IMR-90 (cell line): ENCODE results near the gene TMEM143. TPM values are rescaled to one million over a fixed set of nuclear protein-coding genes. Genes with fewer than 3 reads are reported as not detected.

ENCODE experiments used
- ATAC-seq: fragments of 200-7000 bp; cut with Tn5 transposase; 2 replicates; pipeline ENCODE4 v1.9.1; 2020; ENCODE audit warnings: low read depth, mild to moderate bottlenecking, moderate library complexity
- BruUV-seq: library from RNA; stranded (reverse); fragments of 400-500 nt; replicated peaks from 2 replicates; lab custom pipeline; 2021; lab: Mats Ljungman, UMichigan
- CTCF ChIA-PET: fragments of 300-600 bp; formaldehyde crosslinking; extraction: SDS; loops from one replicate; lab custom pipeline; 2021; ENCODE audit warnings: antibody characterized with exemption; lab: Yijun Ruan, JAX
- POLR2A ChIA-PET: fragments of 300-600 bp; sonication (Branson Sonifier 250); formaldehyde crosslinking; loops from one replicate; lab custom pipeline; 2022; ENCODE audit warnings: antibody characterized with exemption; ENCODE audit not compliant: unreplicated experiment; lab: Charles Lee
- DNase-seq: peaks from one replicate; pipeline ENCODE4 v3.0.0; 2013
- H2AFZ ChIP-seq: replicated peaks from 2 replicates; pipeline ENCODE3; 2013; ENCODE audit warnings: low read length, mild to moderate bottlenecking; ENCODE audit not compliant: poor library complexity
- H2AK5ac ChIP-seq: 2 replicates; pipeline ENCODE4 v1.6.1; 2013; ENCODE audit warnings: low read depth, low read length, inconsistent platforms
- H2AK9ac ChIP-seq: replicated peaks from 2 replicates; pipeline ENCODE3; 2013; ENCODE audit warnings: mild to moderate bottlenecking, low read depth, low read length, moderate library complexity; ENCODE audit not compliant: poor library complexity
- H2BK120ac ChIP-seq: 2 replicates; pipeline ENCODE4 v1.6.1; 2013; ENCODE audit warnings: low read depth, low read length, inconsistent platforms
- H2BK15ac ChIP-seq: 3 replicates; pipeline ENCODE4 v1.6.1; 2013; ENCODE audit warnings: low read depth, low read length, inconsistent platforms
- H2BK20ac ChIP-seq: 2 replicates; pipeline ENCODE4 v1.6.1; 2013; ENCODE audit warnings: low read depth, mild to moderate bottlenecking, inconsistent platforms, low read length, moderate library complexity
- H2BK5ac ChIP-seq: 2 replicates; pipeline ENCODE4 v1.6.1; 2013; ENCODE audit warnings: mild to moderate bottlenecking, low read depth, low read length, inconsistent platforms; ENCODE audit not compliant: poor library complexity, severe bottlenecking
- H3K14ac ChIP-seq: replicated peaks from 2 replicates; pipeline ENCODE4 v1.6.1; 2013; ENCODE audit warnings: low read depth, low read length, inconsistent platforms
- H3K18ac ChIP-seq: 2 replicates; pipeline ENCODE4 v1.6.1; 2013; ENCODE audit warnings: low read depth, low read length, control low read depth
- H3K23ac ChIP-seq: 2 replicates; pipeline ENCODE4 v1.6.1; 2013; ENCODE audit warnings: low read depth, low read length, inconsistent platforms
- H3K27ac ChIP-seq: 2 replicates; pipeline ENCODE4 v1.5.1; 2013; ENCODE audit warnings: mild to moderate bottlenecking, control low read depth, low read length; ENCODE audit not compliant: insufficient read depth
- H3K27me3 ChIP-seq: 2 replicates; pipeline ENCODE4 v1.6.1; 2013; ENCODE audit warnings: low read length; ENCODE audit not compliant: control insufficient read depth, insufficient read depth
- H3K36me3 ChIP-seq: 2 replicates; pipeline ENCODE4 v1.6.1; 2013; ENCODE audit warnings: low read length, mixed read lengths; ENCODE audit not compliant: control insufficient read depth, insufficient read depth
- H3K4ac ChIP-seq: 2 replicates; pipeline ENCODE4 v1.6.1; 2013; ENCODE audit warnings: low read depth, low read length, inconsistent platforms
- H3K4me1 ChIP-seq: 2 replicates; pipeline ENCODE4 v1.6.1; 2013; ENCODE audit warnings: low read length, mixed read lengths; ENCODE audit not compliant: control insufficient read depth, insufficient read depth
- H3K4me2 ChIP-seq: 2 replicates; pipeline ENCODE4 v1.6.1; 2013; ENCODE audit warnings: low read depth, mild to moderate bottlenecking, control low read depth, low read length, moderate library complexity
- H3K4me3 ChIP-seq: 2 replicates; pipeline ENCODE4 v1.5.1; 2013; ENCODE audit warnings: low read depth, mild to moderate bottlenecking, control low read depth, low read length, moderate library complexity; ENCODE audit not compliant: insufficient read depth
- H3K56ac ChIP-seq: 2 replicates; pipeline ENCODE4 v1.6.1; 2013; ENCODE audit warnings: low read length, inconsistent platforms; ENCODE audit not compliant: insufficient read depth; ENCODE audit errors: extremely low read depth
- H3K79me1 ChIP-seq, 2 experiments: 2 replicates each; pipeline ENCODE4 v1.6.1; 2013; ENCODE audit warnings: low read length in 2 of 2, inconsistent platforms in 1 of 2, low read depth in 1 of 2
- H3K9ac ChIP-seq: 2 replicates; pipeline ENCODE4 v1.6.1; 2013; ENCODE audit warnings: low read depth, low read length, control low read depth
- H3K9me1 ChIP-seq: 2 replicates; pipeline ENCODE4 v1.6.1; 2013; ENCODE audit warnings: low read length, inconsistent platforms; ENCODE audit not compliant: insufficient read depth
- H3K9me3 ChIP-seq: 2 replicates; pipeline ENCODE4 v1.6.1; 2013; ENCODE audit warnings: low read length; ENCODE audit not compliant: control insufficient read depth, insufficient read depth
- H4K20me1 ChIP-seq: 2 replicates; pipeline ENCODE4 v1.6.1; 2013; ENCODE audit warnings: low read length, inconsistent platforms; ENCODE audit not compliant: insufficient read depth
- H4K5ac ChIP-seq: 2 replicates; pipeline ENCODE4 v1.6.1; 2013; ENCODE audit warnings: mild to moderate bottlenecking, low read depth, low read length, control low read depth
- H4K8ac ChIP-seq, 2 experiments: 2 replicates each; pipeline ENCODE4 v1.6.1; 2013; ENCODE audit warnings: low read depth in 2 of 2, low read length in 2 of 2, control low read depth in 1 of 2, inconsistent platforms in 1 of 2
- H4K91ac ChIP-seq: 2 replicates; pipeline ENCODE4 v1.6.1; 2013; ENCODE audit warnings: low read depth, low read length, inconsistent platforms; ENCODE audit not compliant: insufficient read depth
- BHLHE40 ChIP-seq: fragments of 150-350 bp; IDR thresholded peaks from 2 replicates; pipeline ENCODE4 v1.6.1; 2016; ENCODE audit warnings: mild to moderate bottlenecking, low read depth, low read length
- CEBPB ChIP-seq: IDR thresholded peaks from 2 replicates; pipeline ENCODE4 v1.6.1; 2012; ENCODE audit warnings: low read depth, low read length, improper control_type of control experiment
- CHD1 ChIP-seq: IDR thresholded peaks from 2 replicates; pipeline ENCODE4 v1.6.1; 2012; ENCODE audit warnings: low read depth, low read length, improper control_type of control experiment
- FOS ChIP-seq: fragments of 150-350 bp; IDR thresholded peaks from 2 replicates; pipeline ENCODE4 v1.6.1; 2016; ENCODE audit warnings: low read depth, low read length
- MAFK ChIP-seq: IDR thresholded peaks from 2 replicates; pipeline ENCODE4 v1.6.1; 2012; ENCODE audit warnings: low read depth, low read length, improper control_type of control experiment
- MAZ ChIP-seq: IDR thresholded peaks from 2 replicates; pipeline ENCODE4 v1.6.1; 2012; ENCODE audit warnings: low read depth, mild to moderate bottlenecking, low read length, improper control_type of control experiment, moderate library complexity, borderline replicate concordance
- MXI1 ChIP-seq: IDR thresholded peaks from 2 replicates; pipeline ENCODE4 v1.6.1; 2012; ENCODE audit warnings: low read depth, mild to moderate bottlenecking, low read length, moderate library complexity, borderline replicate concordance
- NFE2L2 ChIP-seq: fragments of 150-350 bp; IDR thresholded peaks from 2 replicates; pipeline ENCODE4 v1.6.1; 2016; ENCODE audit warnings: low read depth, mild to moderate bottlenecking, low read length
- POLR2A ChIP-seq: IDR thresholded peaks from 2 replicates; pipeline ENCODE4 v1.6.1; 2012; ENCODE audit warnings: mild to moderate bottlenecking, low read depth, low read length
- RAD21 ChIP-seq: IDR thresholded peaks from 2 replicates; pipeline ENCODE4 v1.6.1; 2012; ENCODE audit warnings: low read length, improper control_type of control experiment
- RCOR1 ChIP-seq: IDR thresholded peaks from 2 replicates; pipeline ENCODE4 v1.6.1; 2012; ENCODE audit warnings: mild to moderate bottlenecking, low read length, improper control_type of control experiment; ENCODE audit not compliant: insufficient replicate concordance
- RFX5 ChIP-seq: IDR thresholded peaks from 2 replicates; pipeline ENCODE4 v1.8.0; 2012; ENCODE audit warnings: low read depth, mild to moderate bottlenecking, low read length, moderate library complexity
- SMC3 ChIP-seq: fragments of 150-350 bp; IDR thresholded peaks from 2 replicates; pipeline ENCODE4 v1.6.1; 2016; ENCODE audit warnings: low read depth, mild to moderate bottlenecking, antibody characterized with exemption, low read length, moderate library complexity
- WGBS, 2 experiments: methylation state at CpG; one replicate each; pipeline versions ENCODE4 v1.1.5 to v1.1.7; 2013; ENCODE audit warnings: missing lambda C conversion rate in 2 of 2; ENCODE audit not compliant: insufficient read length in 1 of 2; ENCODE audit errors: extremely low coverage in 2 of 2; 5-methylcytosine and 5-hydroxymethylcytosine counted together
- dilution Hi-C: fragments of 300-500 bp; cut with HindIII; formaldehyde crosslinking; loops from one replicate; pipeline ENCODE4 v1.14.3; 2018; ENCODE audit warnings: low sequenced_read_pairs; ENCODE audit not compliant: unreplicated experiment
- in situ Hi-C: fragments of 300-500 bp; cut with MboI; formaldehyde crosslinking; loops from 3 replicates; pipeline ENCODE4 v1.14.3; 2019; ENCODE audit warnings: low sequenced_read_pairs, inconsistent platforms, mixed read lengths
- intact Hi-C: fragments of 100-400 bp; cut with micrococcal nuclease; formaldehyde crosslinking; loops from 2 replicates; pipeline ENCODE4 v1.10.0; 2022
- polyA plus RNA-seq, 3 experiments: library from polyadenylated mRNA; depleted of rRNA; stranded (reverse); fragments of >200 nt; gene quantifications; 2 replicates each; pipeline ENCODE4 v1.2.3, GENCODE V29; 2012; ENCODE audit warnings: low replicate concordance in 1 of 3
- total RNA-seq: library from RNA; depleted of rRNA; stranded (reverse); fragments of >200 nt; gene quantifications from 2 replicates; pipeline ENCODE4 v1.2.3, GENCODE V29; 2012
- TF ChIP-seq, protein P1 (sequence below): fragments of 150-350 bp; IDR thresholded peaks from 2 replicates; pipeline ENCODE4 v1.6.1; 2017; ENCODE audit warnings: mild to moderate bottlenecking, antibody characterized with exemption, low read length, low read depth
- TF ChIP-seq, protein P2 (sequence below): fragments of 150-350 bp; IDR thresholded peaks from 2 replicates; pipeline ENCODE4 v1.6.1; 2016; ENCODE audit warnings: low read depth, mild to moderate bottlenecking, low read length, moderate library complexity, borderline replicate concordance
- TF ChIP-seq, protein P3 (sequence below): conservative IDR thresholded peaks from 2 replicates; pipeline ENCODE4 v1.5.1; 2012; ENCODE audit warnings: mild to moderate bottlenecking, low read depth, low read length, improper control_type of control experiment

Gene TMEM143
- total and polyA plus RNA-seq, 2 of the 4 experiments (the other 2 are of a cell fraction): 1.3 to 7.6 TPM

- H2BK15ac ChIP-seq: no peak overlapping the region
- H2AFZ ChIP-seq: no peak overlapping the region
- no peak overlapping the region for H4K91ac ChIP-seq
- H3K27ac ChIP-seq: no peak overlapping the region
- no peak overlapping the region for H3K4me2 ChIP-seq
- H3K9me3 ChIP-seq: no peaks in the 10 kb centered on the region
- peaks cover 0 to 9% of the 10 kb centered on the region in 2 experiments; a peak in 1 of 4 replicates for H3K79me1 ChIP-seq
- TF ChIP-seq MAFK (no peak), FOS (no peak), RFX5 (no peak), POLR2A (no peak), CHD1 (no peak), SMC3 (no peak), RCOR1 (no peak), BHLHE40 (no peak), NFE2L2 (no peak), RAD21 (no peak), CEBPB (no peak), MAZ (no peak), MXI1 (no peak)
- TF ChIP-seq, protein P1, sequence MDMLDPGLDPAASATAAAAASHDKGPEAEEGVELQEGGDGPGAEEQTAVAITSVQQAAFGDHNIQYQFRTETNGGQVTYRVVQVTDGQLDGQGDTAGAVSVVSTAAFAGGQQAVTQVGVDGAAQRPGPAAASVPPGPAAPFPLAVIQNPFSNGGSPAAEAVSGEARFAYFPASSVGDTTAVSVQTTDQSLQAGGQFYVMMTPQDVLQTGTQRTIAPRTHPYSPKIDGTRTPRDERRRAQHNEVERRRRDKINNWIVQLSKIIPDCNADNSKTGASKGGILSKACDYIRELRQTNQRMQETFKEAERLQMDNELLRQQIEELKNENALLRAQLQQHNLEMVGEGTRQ: no peak
- TF ChIP-seq, protein P2, sequence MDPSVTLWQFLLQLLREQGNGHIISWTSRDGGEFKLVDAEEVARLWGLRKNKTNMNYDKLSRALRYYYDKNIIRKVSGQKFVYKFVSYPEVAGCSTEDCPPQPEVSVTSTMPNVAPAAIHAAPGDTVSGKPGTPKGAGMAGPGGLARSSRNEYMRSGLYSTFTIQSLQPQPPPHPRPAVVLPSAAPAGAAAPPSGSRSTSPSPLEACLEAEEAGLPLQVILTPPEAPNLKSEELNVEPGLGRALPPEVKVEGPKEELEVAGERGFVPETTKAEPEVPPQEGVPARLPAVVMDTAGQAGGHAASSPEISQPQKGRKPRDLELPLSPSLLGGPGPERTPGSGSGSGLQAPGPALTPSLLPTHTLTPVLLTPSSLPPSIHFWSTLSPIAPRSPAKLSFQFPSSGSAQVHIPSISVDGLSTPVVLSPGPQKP: no peak
- TF ChIP-seq, protein P3, sequence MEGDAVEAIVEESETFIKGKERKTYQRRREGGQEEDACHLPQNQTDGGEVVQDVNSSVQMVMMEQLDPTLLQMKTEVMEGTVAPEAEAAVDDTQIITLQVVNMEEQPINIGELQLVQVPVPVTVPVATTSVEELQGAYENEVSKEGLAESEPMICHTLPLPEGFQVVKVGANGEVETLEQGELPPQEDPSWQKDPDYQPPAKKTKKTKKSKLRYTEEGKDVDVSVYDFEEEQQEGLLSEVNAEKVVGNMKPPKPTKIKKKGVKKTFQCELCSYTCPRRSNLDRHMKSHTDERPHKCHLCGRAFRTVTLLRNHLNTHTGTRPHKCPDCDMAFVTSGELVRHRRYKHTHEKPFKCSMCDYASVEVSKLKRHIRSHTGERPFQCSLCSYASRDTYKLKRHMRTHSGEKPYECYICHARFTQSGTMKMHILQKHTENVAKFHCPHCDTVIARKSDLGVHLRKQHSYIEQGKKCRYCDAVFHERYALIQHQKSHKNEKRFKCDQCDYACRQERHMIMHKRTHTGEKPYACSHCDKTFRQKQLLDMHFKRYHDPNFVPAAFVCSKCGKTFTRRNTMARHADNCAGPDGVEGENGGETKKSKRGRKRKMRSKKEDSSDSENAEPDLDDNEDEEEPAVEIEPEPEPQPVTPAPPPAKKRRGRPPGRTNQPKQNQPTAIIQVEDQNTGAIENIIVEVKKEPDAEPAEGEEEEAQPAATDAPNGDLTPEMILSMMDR: no peak
- no peak overlapping the region for H3K14ac ChIP-seq
- H3K18ac ChIP-seq: no peak overlapping the region
- dilution Hi-C loops: no loop called here
- peaks cover 2% of the 10 kb centered on the region; the same call in 1 of the 2 replicates for H3K27me3 ChIP-seq
- no peak overlapping the region for H3K4ac ChIP-seq
- H3K9me1 ChIP-seq: no peaks in the 10 kb centered on the region
- no peak overlapping the region for H3K4me3 ChIP-seq
- no peak overlapping the region for H2AK5ac ChIP-seq
- ChIA-PET POLR2A (no interaction called here), CTCF (no interaction called here)
- in situ Hi-C loops: no loop called here
- no peak overlapping the region for H4K8ac ChIP-seq
- H2BK120ac ChIP-seq: no peak overlapping the region
- WGBS, 2 experiments: 80% methylated on average over 1 of the region's 5 CpGs; no CpG with 5 or more reads in 1 of the 2 experiments
- no peak overlapping the region for H3K23ac ChIP-seq
- no peak overlapping the region for H2AK9ac ChIP-seq
- intact Hi-C loops: no loop called here
- no peak overlapping the region for H2BK20ac ChIP-seq
- DNase-seq: no peak
- no peak overlapping the region for H4K5ac ChIP-seq
- no peak overlapping the region for H3K9ac ChIP-seq
- no peak overlapping the region for H3K56ac ChIP-seq
- H3K36me3 ChIP-seq: peaks cover 27% of the 10 kb centered on the region
- ATAC-seq: no peak
- no peak overlapping the region for H2BK5ac ChIP-seq
- H4K20me1 ChIP-seq: no peaks in the 10 kb centered on the region
- no TSS peak for BruUV-seq
- H3K4me1 ChIP-seq: no peaks in the 10 kb centered on the region
Measured at GRCh38 chr19:48379058-48379457, 15.3 kb upstream of the TMEM143 start.
